HG02759 (cell line): ENCODE measurements around the gene PGBD5.
A peak's percentile ranks its signal among the peaks of the same experiment; 100 is the strongest.
"Not testable (repeated sequence)": the region's sequence is repeated elsewhere in the genome, so short reads cannot be mapped to it uniquely, and the experiment has no call there.

ENCODE experiments used
- ATAC-seq: cut with Tn5 transposase; IDR thresholded peaks from one replicate; pipeline ENCODE4 v1.9.1; 2021; ENCODE audit warnings: mild to moderate bottlenecking, moderate library complexity; ENCODE audit not compliant: unreplicated experiment

The PGBD5 gene

GRCh38 chr1:230426246-230427093 lies at the start of gene PGBD5:
PGBD5 (minus strand) TSS chr1:230426332; CDS start chr1:230425928, 404 bp downstream.
- ATAC-seq, result peak; percentile 93

- not testable (repeated sequence) for ATAC-seq
Measured at GRCh38 chr1:230474924-230475323, 48.8 kb upstream of the PGBD5 start.

- ATAC-seq, result not testable (repeated sequence)
Measured at GRCh38 chr1:230470750-230471149, 44.6 kb upstream of the PGBD5 start.

GRCh38 chr1:230469271-230469670 lies 43.1 kb upstream of the PGBD5 start:
- ATAC-seq, result no peak

GRCh38 chr1:230465691-230466090 lies 39.6 kb upstream of the PGBD5 start:
- ATAC-seq, result no peak

- ATAC-seq, result no peak
Measured at GRCh38 chr1:230464671-230465070, 38.5 kb upstream of the PGBD5 start.

GRCh38 chr1:230463760-230464159 lies 37.6 kb upstream of the PGBD5 start:
- ATAC-seq, result no peak

GRCh38 chr1:230463326-230463725 lies 37.2 kb upstream of the PGBD5 start:
- no peak for ATAC-seq

- ATAC-seq, result no peak
Measured at GRCh38 chr1:230459465-230459864, 33.3 kb upstream of the PGBD5 start.

- no peak for ATAC-seq
Measured at GRCh38 chr1:230458509-230458908, 32.4 kb upstream of the PGBD5 start.

GRCh38 chr1:230456478-230456877 lies 30.3 kb upstream of the PGBD5 start:
- no peak for ATAC-seq

GRCh38 chr1:230455291-230455690 lies 29.2 kb upstream of the PGBD5 start:
- no peak for ATAC-seq

GRCh38 chr1:230453377-230453776 lies 27.2 kb upstream of the PGBD5 start:
- no peak for ATAC-seq

- no peak for ATAC-seq
Measured at GRCh38 chr1:230441183-230442029, 15.3 kb upstream of the PGBD5 start.

GRCh38 chr1:230435108-230435507 lies 9.0 kb upstream of the PGBD5 start:
- ATAC-seq, result no peak

GRCh38 chr1:230431527-230431926 lies 5.4 kb upstream of the PGBD5 start:
- ATAC-seq, result no peak

GRCh38 chr1:230430499-230430898 lies 4.4 kb upstream of the PGBD5 start:
- no peak for ATAC-seq

GRCh38 chr1:230429067-230429735 lies 3.1 kb upstream of the PGBD5 start:
- no peak for ATAC-seq

GRCh38 chr1:230427981-230428380 lies 1.8 kb upstream of the PGBD5 start:
- no peak for ATAC-seq

GRCh38 chr1:230427094-230427876 lies 1.2 kb upstream of the PGBD5 start:
- no peak for ATAC-seq
